Measurements from ENCODE around the gene SLC25A21.

Gene SLC25A21

GRCh38 chr14:36823651-36824050, 348.8 kb downstream of the SLC25A21 start:
- TF ChIP-seq, protein P1, sequence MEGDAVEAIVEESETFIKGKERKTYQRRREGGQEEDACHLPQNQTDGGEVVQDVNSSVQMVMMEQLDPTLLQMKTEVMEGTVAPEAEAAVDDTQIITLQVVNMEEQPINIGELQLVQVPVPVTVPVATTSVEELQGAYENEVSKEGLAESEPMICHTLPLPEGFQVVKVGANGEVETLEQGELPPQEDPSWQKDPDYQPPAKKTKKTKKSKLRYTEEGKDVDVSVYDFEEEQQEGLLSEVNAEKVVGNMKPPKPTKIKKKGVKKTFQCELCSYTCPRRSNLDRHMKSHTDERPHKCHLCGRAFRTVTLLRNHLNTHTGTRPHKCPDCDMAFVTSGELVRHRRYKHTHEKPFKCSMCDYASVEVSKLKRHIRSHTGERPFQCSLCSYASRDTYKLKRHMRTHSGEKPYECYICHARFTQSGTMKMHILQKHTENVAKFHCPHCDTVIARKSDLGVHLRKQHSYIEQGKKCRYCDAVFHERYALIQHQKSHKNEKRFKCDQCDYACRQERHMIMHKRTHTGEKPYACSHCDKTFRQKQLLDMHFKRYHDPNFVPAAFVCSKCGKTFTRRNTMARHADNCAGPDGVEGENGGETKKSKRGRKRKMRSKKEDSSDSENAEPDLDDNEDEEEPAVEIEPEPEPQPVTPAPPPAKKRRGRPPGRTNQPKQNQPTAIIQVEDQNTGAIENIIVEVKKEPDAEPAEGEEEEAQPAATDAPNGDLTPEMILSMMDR (IDR thresholded peaks at IDR 0.05; ENCODE audit: low read depth, low read length, missing control alignments): no peak
- no peak for DNase-seq (ENCODE audit: extremely low read depth, low read depth)
- H3K4me3 ChIP-seq (replicated peaks; ENCODE audit: low read depth, low read length): no peak overlapping the region

- H3K4me3 ChIP-seq (replicated peaks; ENCODE audit: low read depth, low read length): no peak overlapping the region
- no peak for DNase-seq (ENCODE audit: extremely low read depth, low read depth)
- TF ChIP-seq, protein P1 (IDR thresholded peaks at IDR 0.05; ENCODE audit: low read depth, low read length, missing control alignments): no peak
Measured at GRCh38 chr14:36822685-36823084, 349.7 kb downstream of the SLC25A21 start.

- no peak for DNase-seq (ENCODE audit: extremely low read depth, low read depth)
- TF ChIP-seq, protein P1 (IDR thresholded peaks at IDR 0.05; ENCODE audit: low read depth, low read length, missing control alignments): no peak
- no peak overlapping the region for H3K4me3 ChIP-seq (replicated peaks; ENCODE audit: low read depth, low read length)
Measured at GRCh38 chr14:36820901-36821300, 351.5 kb downstream of the SLC25A21 start.

- TF ChIP-seq, protein P1 (IDR thresholded peaks at IDR 0.05; ENCODE audit: low read depth, low read length, missing control alignments): no peak
- no peak for DNase-seq (ENCODE audit: extremely low read depth, low read depth)
- no peak overlapping the region for H3K4me3 ChIP-seq (replicated peaks; ENCODE audit: low read depth, low read length)
Measured at GRCh38 chr14:36820111-36820709, 352.2 kb downstream of the SLC25A21 start.

GRCh38 chr14:36818794-36819384, 353.5 kb downstream of the SLC25A21 start:
- no peak overlapping the region for H3K4me3 ChIP-seq (replicated peaks; ENCODE audit: low read depth, low read length)
- no peak for DNase-seq (ENCODE audit: extremely low read depth, low read depth)
- TF ChIP-seq, protein P1 (IDR thresholded peaks at IDR 0.05; ENCODE audit: low read depth, low read length, missing control alignments): no peak

DNA sequence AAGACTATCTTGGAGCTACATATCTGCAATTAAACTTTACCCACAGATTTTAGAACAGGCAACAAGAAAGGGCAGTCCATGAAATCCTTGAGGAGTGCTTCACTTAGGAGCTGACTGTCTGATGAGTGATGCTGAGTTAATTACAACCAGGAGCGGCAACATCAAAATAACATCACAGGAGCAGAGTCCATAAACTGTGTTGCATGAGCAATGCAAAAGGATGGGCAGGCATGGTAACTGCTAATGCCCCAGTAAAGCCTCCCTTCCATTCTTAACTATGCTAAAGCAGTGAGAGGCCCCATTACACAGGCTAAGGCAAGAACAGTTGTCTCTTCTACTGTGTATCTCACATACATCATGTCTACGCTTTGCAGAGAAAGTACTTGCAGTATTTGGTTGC, 354.2 kb downstream of the SLC25A21 start:
- no peak overlapping the region for H3K4me3 ChIP-seq (replicated peaks; ENCODE audit: low read depth, low read length)
- no peak for DNase-seq (ENCODE audit: extremely low read depth, low read depth)
- TF ChIP-seq, protein P1 (IDR thresholded peaks at IDR 0.05; ENCODE audit: low read depth, low read length, missing control alignments): no peak

Measured in HFF-Myc (cell line).